MV-4-11 (cell line): Measurements from ENCODE around the gene RNASE12.
A peak's percentile ranks its signal among the peaks of the same experiment; 100 is the strongest.
"Not testable (repeated sequence)": the region's sequence is repeated elsewhere in the genome, so short reads cannot be mapped to it uniquely, and the experiment has no call there.

Experiments used
- DNase-seq: peaks from one replicate; lab custom pipeline; 2025; lab: John Stamatoyannopoulos, UW

RNASE12 gene

DNA sequence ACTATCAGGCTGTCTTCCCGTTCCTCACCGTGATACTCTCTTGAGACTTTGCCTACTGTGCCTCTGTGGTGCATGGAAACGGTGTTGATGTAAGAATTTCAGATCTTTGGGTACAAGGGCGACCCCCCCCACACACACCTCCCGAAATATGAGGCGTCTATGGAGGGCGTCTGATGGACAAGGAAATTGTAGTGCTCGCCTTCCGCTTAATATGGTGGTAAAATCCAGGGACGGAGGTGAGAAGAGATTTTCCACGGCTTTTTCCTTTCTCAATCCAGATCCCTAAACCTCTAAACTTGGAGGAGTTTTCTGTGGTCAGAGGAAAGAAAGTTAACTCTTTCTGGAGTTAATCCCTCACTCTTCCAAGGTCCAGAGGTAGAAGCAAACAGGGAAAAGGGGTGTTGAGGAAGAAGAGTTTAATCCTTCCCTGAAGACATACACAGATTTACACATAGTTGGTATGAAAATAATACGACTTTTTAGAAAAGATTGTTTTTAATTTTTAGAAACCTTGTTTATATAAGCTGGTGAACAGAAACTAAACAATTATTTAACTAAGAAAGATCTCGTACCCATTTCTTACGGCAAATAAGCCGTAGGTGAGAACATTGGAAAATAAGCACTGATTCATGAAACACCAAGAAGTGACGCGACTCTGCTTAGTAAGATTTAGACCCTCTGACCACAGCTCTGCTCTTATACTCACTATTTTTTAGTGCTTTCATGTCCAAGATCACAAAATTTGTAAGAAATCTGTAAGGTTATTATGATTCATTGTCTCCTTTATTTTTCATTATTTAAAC is 23.1 kb upstream of the RNASE12 start:
- no peak for DNase-seq

DNA sequence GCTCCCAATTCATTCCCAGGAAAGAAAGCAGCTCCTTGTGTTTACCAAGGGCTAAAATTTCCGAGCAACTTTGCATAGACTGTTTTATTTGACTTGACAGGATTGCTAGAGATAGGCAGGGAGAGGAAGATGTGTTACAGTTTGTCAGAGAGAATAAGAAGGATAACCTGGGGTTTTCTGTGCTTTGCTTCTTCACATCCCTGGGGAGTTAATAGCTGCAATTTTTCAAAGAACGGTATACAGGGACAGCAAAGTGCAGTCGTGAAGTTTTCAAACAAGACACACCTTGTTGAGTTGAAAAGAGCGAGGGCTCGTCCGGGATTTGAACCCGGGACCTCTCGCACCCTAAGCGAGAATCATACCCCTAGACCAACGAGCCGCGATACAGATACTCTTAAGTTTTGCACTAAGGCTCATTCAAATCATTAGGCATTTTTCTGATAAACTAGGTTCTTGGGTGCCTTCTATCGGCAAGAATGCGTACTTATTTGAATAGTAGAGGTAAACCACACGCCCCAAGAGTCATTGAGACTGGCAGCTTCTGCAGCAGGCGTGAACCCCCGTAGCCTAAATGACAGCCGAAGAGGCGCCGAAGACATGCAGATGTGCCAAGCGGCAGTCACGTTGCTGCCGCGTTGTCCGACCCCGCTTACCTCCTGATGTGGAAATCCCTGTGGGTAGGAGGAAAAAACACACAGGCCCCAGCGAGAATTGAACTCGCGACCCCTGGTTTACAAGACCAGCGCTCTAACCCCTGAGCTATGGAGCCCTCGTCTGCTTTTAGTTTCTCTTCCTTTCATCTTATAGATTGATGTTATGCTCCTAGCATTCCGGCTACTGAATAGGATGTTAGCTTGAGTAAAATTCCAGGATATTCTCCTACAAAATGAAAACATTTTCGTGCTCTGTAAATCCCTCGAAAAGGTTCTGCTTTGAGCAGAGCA is 22.2 kb upstream of the RNASE12 start:
- DNase-seq = peak; percentile 98

DNA sequence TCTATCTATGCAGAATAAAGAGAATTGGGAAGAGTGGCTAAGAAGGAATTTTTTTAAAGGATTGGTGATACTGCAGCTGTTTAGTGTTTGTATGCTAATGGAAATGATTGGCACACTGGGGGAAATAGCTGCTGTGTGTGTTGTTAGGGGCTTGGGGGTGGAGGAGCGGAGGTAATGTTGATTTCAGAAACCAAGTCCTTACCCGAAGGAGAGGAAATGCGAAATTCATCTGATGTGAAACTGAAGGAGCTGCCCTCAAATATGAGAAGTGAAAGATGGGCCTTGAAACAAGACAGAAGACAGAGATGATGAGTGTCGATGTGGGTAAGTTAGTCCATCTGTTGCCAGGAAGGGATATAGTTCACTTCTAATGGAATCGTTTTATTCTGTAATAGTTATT is 21.2 kb upstream of the RNASE12 start:
- peak; percentile 85 for DNase-seq

DNA sequence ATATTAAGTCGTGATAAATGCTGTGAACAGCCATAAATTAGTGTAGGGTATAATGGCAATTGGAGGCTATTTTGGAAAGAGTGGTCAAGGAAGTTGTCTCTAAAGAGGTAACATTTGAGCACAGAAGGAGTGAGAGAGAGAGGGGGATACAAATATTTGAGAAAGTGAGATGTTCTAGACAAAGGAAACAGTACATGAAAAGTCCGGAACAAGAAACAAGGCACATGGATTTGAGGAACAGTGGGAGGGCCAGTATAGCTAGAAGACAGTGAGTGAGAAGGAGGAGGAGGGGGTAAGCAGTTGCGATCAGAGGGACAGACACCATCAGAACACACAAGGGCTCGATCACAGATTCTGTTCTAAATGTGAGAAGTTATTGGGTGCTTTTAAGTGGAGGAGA is 20.1 kb upstream of the RNASE12 start:
- DNase-seq = no peak

DNA sequence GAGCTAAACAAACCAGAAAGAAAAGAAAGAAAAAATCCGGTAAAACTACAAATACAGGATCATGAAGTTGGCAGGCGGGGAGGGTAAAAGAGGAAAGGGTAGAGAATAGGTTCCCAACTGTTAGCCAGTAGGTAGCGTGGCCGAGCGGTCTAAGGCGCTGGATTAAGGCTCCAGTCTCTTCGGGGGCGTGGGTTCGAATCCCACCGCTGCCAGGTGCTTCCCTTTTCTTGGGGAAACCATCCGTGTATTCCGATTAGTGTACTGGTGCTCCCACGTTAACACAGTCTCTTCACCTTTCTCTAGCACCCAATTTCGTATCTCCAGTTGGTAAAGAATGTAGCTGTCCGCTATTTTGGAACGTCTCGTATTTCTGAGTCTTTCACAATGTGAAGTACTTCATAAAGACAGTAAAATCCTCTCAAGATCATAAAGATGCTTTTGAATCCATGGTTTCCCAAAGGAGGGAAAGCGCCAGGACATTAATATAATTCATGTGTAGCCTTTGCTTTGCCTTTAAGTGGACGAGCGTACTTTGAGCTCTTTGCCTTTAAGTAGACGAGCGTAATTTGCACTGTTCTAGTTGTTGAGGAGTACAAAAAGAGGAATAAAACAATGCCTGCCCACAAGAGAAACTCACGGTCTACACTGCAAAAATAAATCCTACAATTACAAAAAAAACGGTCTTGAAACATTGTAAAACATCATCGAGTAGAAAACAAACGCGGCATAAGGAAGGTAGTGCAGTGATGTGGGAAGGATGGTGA is 19.0 kb upstream of the RNASE12 start:
- DNase-seq = peak; percentile 74

DNA sequence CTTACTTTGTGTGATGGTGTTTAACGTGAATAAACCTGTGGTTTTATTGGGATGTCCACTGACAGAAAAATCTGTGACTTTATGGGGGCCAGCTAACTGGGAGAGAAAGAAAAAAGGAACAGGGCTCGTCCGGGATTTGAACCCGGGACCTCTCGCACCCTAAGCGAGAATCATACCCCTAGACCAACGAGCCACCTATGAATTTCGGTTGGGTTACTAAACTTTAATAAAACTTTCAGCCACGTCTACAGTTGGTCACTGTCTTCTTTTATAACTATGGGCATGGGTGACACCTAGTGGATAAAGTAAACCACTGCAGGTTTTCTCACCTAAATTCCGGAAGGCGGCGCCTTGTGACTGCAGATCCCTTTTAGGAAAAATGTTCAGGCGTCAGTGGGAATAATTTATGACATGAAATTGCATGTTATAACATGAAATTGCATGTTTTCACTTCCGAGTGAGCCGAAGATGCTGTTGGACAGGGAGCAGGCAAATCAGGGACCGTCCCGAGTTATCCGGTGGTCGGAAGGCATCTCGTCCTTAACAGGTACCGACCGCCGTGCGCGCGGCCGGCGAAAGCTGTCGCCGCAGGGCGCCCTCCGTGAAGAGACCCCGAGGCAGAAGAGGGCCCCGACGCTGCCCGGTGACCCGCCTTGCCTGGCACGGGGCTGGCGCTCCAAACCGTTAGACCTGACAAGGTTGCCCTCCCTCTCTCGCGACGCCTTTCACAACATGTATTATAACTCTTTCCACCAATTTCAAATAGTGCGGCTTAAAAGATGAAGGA is 18.2 kb upstream of the RNASE12 start:
- peak; percentile 81 for DNase-seq

DNA sequence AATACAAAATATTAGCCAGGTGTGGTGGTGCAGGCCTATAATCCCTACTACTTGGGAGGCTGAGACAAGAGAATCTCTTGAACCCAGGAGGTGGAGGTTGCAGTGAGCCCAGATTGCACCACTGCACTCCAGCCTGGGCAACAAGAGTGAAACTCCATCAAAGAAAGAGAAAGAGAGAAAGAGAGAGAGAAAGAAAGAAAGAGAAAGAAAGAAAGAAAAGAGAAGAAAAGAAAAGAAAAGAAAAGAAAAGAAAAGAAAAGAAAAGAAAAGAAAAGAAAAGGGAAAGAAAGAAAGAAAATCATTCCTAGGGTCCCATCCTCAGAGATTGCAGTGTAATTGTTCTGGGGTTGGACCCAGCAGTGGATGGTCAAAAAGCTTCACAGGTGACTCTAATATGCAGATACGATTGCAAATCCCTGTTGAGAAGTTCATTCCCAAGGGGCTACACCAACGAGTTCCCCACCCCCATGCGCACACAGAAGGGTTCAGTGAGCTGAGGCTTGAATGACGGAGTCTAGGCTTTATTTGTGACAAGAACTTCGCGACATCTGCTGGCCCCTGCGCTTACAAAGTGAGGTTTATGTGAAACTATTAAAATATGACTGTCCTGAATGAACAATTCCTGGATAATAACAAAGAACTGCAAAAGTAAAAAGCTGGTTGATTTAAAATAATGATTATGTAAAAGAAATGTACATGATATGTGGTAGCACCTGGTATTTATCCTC is 17.4 kb upstream of the RNASE12 start:
- DNase-seq = no peak

DNA sequence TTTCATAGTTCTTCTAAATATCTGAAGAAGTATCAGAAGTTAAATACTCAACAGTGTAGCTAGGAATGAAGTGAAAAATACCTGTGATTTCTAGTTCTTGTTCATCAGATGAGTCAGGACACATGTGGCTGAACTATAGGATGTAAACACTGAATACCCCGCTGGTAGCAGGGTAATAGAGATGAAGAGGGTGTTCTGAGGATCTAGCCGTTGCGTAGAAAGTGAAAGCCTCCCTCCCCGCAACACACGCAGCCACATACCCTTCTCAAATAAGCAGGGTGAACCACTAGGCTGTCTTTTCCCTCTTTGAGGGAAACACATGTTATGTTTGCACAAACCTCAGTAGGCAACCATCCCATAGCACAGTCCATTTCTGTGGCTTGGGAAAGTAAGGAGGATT is 16.4 kb upstream of the RNASE12 start:
- peak; percentile 51 for DNase-seq

DNA sequence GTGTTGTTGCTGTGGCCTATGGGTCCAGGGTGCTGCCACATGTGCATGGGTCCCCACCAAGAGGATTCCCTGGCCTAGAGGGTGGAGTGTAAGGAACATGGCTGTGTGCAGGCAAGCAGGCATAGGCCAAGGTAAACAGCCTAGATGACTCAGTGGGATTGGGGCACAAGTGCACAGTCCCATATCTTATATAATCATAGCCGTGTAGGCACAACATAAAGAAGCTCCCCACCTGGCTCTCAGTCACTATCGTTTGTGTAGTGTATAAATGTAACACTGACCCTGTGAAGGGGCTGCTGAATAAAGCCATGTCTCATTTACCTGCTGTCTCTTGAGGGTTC is 15.7 kb upstream of the RNASE12 start:
- DNase-seq = no peak

DNA sequence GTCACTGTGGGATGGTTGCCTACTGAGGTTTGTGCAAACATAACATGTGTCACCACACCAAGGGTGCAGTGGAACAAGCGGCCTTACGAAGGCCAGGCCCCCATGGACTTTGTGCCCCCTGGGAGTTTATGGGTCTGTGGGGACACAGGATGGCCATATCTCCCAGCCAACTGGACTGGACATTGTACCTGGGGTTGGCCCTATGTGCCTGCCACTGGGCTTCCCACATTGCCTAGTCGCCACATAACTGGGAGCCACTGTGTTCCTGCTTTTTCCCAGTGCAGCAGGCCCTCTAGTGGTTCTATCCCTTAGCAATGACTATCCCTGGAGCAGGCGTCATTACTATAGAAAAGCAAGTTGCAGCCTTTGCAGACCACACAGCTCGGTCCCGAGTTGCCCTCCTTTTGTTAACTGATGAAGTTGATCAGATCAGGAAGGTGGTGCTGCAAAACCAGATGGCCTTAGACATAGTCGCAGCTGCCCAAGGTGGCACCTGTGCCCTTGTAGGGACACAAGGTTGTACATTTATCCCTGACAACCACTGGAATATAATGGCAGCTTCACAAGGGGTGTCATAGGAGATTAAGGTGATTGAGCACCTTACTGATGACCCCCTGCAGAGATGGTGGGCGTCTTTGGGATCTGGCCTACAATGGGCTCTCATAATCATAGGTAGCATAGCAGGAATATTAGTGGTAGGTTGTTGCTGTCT is 15.2 kb upstream of the RNASE12 start:
- DNase-seq = peak; percentile 20

DNA sequence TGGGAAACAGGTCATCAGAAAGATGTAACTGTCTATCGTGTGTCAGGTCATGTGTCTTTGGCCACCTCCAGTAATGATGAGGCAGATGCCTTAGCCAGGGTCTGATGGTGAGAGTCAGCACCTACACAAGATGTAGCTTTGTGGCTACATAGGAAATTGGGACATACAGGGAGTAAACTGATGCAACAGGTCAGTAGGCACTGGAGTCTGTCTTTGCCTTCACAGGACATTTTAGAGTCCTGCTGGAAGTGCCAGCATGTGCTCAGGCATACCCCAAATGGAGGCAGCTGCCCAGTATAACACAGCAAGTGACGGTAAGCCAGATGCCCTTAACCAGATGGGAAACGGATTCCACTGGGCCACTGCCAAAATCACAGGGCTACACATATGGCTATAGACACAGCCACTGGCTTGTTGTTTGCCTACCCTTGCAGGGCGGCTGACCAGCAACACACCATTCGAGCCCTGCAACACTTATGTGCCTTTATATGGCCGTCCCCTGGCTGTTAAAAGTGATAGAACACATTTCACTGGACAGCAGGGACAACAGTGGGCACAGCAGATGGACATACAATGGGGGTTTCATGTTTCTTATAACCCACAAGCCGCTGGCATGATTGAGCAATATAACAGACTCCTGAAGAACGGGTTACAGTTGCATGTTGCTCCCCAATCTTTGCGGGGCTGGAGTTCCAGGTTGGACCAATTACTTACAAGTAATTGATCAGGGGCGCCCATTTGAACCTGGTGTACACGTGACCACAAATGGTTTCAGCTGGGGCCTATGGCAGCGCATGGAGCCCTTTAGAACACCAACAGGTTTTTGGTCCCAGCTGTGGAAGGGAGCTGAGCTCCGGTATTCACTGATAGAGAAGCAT is 12.9 kb upstream of the RNASE12 start:
- DNase-seq = no peak

DNA sequence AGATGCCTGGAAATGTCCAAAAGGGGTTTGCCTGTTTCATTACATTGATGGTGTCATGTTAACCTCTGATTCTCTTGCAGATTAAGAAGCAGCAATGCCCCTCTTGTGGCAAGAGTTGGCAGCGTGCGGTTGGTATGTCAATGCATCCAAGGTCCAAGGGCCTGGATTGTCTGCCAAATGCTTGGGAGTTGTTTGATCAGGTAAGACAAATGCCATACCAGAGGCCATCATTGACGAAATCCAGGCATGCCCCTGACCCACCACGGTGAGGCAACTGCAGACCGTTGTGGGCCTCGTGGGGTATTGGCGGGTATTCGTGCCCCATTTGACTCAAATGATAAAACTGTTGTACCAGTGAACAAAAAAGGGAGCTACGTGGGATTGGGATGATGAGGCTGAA is 11.4 kb upstream of the RNASE12 start:
- DNase-seq = no peak

DNA sequence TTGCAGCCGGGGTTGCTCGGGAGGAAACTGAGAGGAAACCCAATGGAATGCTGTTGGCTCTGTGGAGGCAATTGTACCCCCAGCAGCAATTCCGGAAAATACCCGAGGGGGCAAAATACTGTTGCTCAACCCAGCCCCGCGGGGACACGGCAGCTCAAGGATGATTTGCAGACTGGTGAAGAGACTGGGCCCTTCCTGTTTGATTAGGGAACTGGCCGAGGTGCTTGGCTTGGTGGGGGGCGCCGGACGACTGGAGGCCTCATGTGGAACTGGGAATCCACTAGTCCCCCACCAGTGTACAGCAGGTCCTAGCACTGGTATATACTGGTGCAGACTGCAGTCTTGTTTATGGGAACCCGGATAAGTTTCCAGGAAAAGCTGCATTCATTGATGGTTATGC is 10.3 kb upstream of the RNASE12 start:
- no peak for DNase-seq

DNA sequence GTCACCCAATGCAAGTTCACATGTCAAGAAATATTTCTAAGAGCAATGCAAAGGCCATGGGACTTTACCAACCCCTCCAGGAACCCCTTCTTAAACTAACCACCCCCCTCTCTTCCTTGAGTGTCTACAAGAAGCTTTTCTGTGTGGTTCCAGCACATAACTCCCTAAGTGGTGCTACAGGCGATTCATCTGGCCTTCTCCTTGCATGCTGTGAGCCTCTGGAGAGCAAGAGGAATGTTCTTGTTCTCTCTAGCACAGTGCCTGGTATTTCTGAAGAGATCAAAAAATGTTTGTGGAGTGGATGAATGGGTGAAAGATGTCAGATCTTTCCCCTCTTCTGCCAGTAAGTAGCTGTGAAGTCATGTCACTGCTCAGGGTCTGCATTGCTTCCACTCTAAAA is 5.9 kb upstream of the RNASE12 start:
- no peak for DNase-seq

DNA sequence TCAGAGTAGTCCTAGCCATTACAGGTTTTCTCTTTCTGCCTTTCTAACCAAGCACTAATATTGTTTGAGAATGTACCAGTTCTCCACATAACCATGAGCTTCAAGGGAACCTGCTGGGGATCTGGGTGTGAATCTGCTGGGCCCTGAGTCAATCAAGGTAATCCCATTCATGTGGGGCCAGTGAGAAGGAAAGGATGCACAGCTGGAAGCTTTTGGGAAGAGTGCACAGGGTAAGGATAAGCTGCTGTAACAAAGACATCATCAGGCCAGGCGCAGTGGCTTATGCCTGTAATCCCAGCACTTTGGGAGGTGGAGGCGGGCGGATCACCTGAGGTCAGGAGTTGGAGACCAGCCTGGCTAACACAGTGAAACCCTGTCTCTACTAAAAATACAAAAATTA is 4.5 kb upstream of the RNASE12 start:
- not testable (repeated sequence) for DNase-seq

DNA sequence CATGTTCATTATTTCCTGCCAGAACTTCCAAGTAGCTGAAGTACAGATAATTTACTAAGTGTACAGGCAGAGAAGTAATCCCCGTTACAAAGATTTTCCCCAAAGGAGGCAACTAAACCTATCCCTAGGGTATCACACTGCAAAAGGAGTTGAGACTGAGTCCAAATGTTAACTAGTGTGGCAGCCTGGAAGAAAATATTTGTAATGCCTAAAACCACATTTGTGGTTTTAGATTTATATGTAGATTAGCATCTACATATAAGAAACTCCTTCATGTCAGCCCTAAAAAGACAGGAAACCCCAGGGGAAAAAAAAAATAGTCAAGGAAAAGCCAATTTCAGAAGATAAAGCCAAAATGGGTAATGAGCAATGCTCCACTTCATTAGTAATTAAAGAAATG is 1.4 kb upstream of the RNASE12 start:
- no peak for DNase-seq

DNA sequence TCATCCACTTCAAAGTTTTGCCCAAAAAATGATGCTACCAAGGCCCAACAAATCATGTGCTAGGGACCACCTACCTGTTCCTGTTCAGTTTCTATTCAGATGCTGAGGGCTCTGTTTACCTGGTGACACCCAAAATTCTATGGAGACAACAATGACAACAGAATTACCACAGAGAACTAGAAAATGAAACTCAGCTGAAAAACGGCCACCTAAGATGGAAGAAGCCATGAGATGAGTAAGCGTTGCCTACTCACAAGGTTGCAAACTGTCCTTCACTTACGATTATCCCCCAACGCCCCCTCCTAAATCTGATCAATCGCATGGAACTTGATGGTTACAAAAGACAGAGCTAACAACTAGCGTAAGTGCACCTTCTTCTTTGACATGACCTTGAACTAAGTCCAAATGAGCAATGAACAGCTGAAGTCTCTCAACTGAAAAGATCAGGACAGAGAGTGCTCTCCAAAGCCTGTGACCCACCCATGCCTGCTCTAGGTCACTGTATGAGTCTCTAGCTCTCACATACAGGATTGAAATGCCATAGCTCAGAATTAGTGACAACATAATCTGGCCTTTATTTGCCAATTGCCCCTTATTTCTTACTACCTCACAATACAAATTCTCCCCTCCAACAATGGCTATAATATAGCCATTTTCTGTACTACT is 3.6 kb downstream of the RNASE12 start, which contains the start of gene RNASE11:
Gene RNASE11 (minus strand): TSS at position 513 of the 666 bp plus-strand sequence.
- DNase-seq = no peak

DNA sequence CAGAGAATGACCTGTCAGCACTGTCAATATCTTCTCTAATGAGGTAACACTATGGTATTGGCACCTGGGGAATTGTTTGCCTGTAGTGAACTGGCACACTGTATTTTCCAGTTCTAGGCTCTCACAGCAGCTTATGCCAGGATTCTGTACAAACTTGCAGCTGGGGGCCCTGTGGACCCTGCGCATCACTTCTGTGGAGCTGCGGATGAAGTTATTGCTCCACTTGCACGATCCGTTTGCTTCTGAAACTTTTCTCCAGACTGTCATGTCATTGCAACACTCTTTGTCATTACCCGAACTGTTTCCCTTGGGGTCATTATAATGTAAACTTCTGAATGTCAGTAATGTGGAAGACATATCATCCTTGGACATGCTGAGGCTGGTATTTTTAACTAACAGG is 7.3 kb downstream of the RNASE12 start:
- DNase-seq = peak; percentile 52

DNA sequence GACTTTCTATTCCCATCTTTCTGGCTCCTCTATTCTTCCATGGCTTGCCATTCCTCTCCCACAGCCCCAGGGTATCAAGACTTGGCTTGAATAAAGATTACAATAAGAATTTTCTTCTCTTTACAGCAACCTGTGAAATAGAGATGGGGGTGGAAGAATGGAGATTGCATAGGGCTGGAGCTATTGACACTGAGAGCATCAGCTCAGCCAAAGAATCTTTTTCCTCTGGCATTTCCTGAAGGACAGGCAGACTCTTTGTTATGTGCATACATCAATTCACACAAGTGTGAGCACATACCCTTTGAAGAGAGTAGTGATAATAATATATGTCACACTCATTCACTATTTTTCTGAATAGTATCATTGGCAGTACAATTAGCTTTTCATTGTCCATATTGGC is 8.0 kb downstream of the RNASE12 start:
- DNase-seq = no peak
